Measurements from ENCODE around the gene DCXR.
"Not testable (repeated sequence)": the region's sequence is repeated elsewhere in the genome, so short reads cannot be mapped to it uniquely, and the experiment has no call there.

Gene DCXR

GRCh38 chr17:82054351-82055022, 17.0 kb upstream of the DCXR start:
- DNase-seq: no peak

GRCh38 chr17:82053556-82054263, 16.2 kb upstream of the DCXR start:
- DNase-seq: no peak

GRCh38 chr17:82053130-82053529, 15.6 kb upstream of the DCXR start:
- DNase-seq: no peak

GRCh38 chr17:82052638-82053059, 15.2 kb upstream of the DCXR start:
- no peak for DNase-seq

- DNase-seq: peak; percentile 90
Measured at GRCh38 chr17:82051776-82052637, 14.5 kb upstream of the DCXR start, which contains the start of the genes GPS1 and RFNG. TSS of gene GPS1 (plus strand) at chr17:82051898. CDS start at chr17:82051932, 34 bp downstream. TSS of gene RFNG (minus strand) at chr17:82051811. CDS start at chr17:82051766, 45 bp downstream.

GRCh38 chr17:82050761-82051641, 13.5 kb upstream of the DCXR start:
- DNase-seq: no peak

- no peak for DNase-seq
Measured at GRCh38 chr17:82050152-82050760, 12.8 kb upstream of the DCXR start.

- DNase-seq: no peak
Measured at GRCh38 chr17:82049521-82049971, 12.0 kb upstream of the DCXR start.

- no peak for DNase-seq
Measured at GRCh38 chr17:82049106-82049505, 11.6 kb upstream of the DCXR start.

GRCh38 chr17:82048571-82048971, 11.1 kb upstream of the DCXR start:
- no peak for DNase-seq

GRCh38 chr17:82047914-82048570, 10.5 kb upstream of the DCXR start:
- no peak for DNase-seq

- no peak for DNase-seq
Measured at GRCh38 chr17:82047379-82047778, 9.9 kb upstream of the DCXR start.

GRCh38 chr17:82046903-82047302, 9.4 kb upstream of the DCXR start:
- DNase-seq: no peak

GRCh38 chr17:82045936-82046484, 8.5 kb upstream of the DCXR start:
- DNase-seq: no peak

GRCh38 chr17:82043507-82043906, 6.0 kb upstream of the DCXR start:
- no peak for DNase-seq

- no peak for DNase-seq
Measured at GRCh38 chr17:82042649-82043048, 5.2 kb upstream of the DCXR start.

GRCh38 chr17:82041144-82041814, 3.8 kb upstream of the DCXR start:
- no peak for DNase-seq

GRCh38 chr17:82039695-82040299, 2.3 kb upstream of the DCXR start:
- no peak for DNase-seq

GRCh38 chr17:82038796-82039409, 1.4 kb upstream of the DCXR start:
- not testable (repeated sequence) for DNase-seq

- DNase-seq: no peak
Measured at GRCh38 chr17:82037889-82038195, 345 bp upstream of the DCXR start.
